ENCODE measurements around the gene ST8SIA4.

DNA sequence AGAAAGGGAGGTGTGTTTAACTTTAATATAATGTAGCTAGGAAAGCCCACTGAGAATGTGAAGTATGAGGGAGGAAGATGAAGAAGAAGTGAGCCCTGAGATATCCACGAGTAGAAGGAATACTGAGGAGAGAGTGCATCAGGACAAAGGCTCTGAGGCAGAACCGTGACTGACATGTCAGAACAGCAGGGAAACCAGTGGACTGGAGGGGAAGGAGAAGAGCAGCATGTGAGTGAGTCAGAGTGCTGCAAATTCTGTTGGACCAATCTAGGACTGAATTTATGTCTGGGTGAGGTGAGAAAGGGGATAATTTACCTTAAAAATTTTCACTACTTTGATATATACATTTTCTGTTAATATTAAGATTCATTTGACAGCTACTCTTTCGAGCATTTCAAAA lies 110.3 kb downstream of the ST8SIA4 start:
- no peak for TF ChIP-seq GABPA (IDR thresholded peaks at IDR 0.05 in 1 of 2, conservative IDR thresholded peaks at IDR 0.05 in 1 of 2)
- no peak for TF ChIP-seq CTCF (IDR thresholded peaks at IDR 0.05; ENCODE audit: low read depth, low read length, missing input control)

All from liver (tissue), 3 donors.